Stimulated activated CD8-positive, alpha-beta memory T cell treated with anti-CD3 and anti-CD28 coated beads, Interleukin-4, amount 100 ng/mL, for 24 hours (primary cell): ENCODE measurements around the gene MYORG.
"Not testable (repeated sequence)": the region's sequence is repeated elsewhere in the genome, so short reads cannot be mapped to it uniquely, and the experiment has no call there.

Experiments
- DNase-seq: peaks from one replicate; pipeline ENCODE4 v3.0.0-alpha.2; 2020; ENCODE audit warnings: low read depth

MYORG gene

DNA sequence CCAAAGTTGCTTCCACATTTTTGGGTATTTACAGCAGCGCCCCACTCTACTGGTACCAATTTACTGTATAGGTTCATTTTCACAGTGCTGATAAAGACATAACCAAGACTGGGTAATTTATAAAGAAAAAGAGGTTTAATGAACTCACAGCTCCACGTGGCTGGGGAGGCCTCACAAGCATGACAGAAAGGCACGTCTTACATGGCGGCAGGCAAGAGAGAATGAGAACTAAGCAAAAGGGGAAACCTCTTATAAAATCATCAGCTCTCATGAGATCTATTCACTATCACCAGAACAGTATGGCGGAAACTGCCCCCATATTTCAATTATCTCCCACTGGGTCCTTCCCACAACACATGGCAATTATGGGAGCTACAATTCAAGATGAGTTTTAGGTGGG lies 7.9 kb downstream of the MYORG start:
- DNase-seq: not testable (repeated sequence)

GRCh38 chr9:34367751-34368410 lies 8.8 kb downstream of the MYORG start:
- not testable (repeated sequence) for DNase-seq

DNA sequence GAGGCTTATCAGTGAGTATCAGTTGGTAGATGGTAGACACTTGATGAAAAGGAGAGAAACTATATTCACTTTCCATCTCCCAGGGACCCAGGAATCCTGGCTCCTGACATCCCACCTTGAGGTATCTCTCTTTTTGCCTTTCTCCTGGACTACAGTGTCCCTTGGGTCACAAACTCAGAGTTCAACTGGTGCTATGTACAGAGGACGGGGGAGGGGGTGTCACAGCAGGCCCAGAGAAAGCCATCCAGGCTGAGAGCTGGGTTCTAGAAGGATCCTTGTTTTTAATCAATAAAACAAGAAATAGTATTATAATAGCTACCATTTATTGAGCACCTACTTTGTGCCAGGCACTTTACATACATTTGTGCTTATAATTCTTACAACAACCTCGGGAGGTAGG lies 10.3 kb downstream of the MYORG start:
- DNase-seq: no peak

- no peak for DNase-seq
Measured at GRCh38 chr9:34365282-34365681, 11.4 kb downstream of the MYORG start.

- DNase-seq: no peak
Measured at GRCh38 chr9:34363619-34364351, 12.9 kb downstream of the MYORG start.

GRCh38 chr9:34362614-34363214 lies 14.0 kb downstream of the MYORG start:
- no peak for DNase-seq

- DNase-seq: not testable (repeated sequence)
Measured at GRCh38 chr9:34352957-34353356, 23.7 kb downstream of the MYORG start.

GRCh38 chr9:34352122-34352652 lies 24.5 kb downstream of the MYORG start:
- not testable (repeated sequence) for DNase-seq

DNA sequence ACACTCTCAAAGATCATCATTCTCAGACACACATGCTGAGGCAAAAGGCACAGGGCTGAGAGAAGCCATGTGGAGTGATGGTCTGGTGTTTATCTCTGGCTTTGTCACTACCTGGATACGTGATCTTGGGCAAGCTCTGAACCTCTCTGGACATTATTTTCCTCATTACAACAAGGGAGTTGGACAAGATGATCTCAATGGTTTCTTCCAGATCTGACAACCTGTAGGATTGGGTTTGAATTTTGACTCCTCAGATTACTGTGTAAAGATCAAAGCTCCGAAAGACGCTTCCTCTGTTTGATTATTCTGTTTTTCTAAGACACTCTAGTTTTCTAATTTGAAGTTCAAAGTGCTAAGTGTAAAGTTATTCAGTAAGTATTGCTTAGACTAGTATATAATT lies 27.4 kb downstream of the MYORG start:
- no peak for DNase-seq

- no peak for DNase-seq
Measured at GRCh38 chr9:34347800-34348158, 28.9 kb downstream of the MYORG start.

- no peak for DNase-seq
Measured at GRCh38 chr9:34346873-34347799, 29.6 kb downstream of the MYORG start.

DNA sequence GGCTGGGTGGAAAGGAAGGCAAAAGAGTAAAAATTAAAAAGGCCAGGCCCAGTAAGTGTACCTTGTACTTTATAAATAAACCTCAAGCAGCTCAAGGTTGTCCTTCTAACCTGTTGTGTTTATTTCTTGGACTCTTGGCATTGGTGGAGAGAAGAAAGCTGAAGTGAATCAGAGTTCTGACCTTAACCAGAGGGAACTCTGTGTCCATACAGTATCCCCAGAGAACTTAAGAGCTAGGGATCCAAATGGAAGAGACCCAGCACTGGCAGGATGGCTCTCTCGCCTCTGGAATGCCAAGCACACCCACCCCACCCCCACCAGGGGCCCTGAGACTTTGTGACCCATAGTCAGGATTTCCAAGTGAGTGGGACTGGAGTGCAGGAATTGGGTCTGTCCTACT lies 33.1 kb downstream of the MYORG start:
- no peak for DNase-seq

DNA sequence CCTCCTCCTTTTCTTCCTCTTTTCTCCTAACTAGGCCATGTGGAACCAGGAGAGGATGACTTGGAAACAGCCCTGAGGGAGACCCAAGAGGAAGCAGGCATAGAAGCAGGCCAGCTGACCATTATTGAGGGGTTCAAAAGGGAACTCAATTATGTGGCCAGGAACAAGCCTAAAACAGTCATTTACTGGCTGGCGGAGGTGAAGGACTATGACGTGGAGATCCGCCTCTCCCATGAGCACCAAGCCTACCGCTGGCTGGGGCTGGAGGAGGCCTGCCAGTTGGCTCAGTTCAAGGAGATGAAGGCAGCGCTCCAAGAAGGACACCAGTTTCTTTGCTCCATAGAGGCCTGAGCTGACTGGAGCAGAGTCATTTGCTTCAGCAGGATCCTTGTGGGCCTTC lies 33.6 kb downstream of the MYORG start:
- DNase-seq: no peak

DNA sequence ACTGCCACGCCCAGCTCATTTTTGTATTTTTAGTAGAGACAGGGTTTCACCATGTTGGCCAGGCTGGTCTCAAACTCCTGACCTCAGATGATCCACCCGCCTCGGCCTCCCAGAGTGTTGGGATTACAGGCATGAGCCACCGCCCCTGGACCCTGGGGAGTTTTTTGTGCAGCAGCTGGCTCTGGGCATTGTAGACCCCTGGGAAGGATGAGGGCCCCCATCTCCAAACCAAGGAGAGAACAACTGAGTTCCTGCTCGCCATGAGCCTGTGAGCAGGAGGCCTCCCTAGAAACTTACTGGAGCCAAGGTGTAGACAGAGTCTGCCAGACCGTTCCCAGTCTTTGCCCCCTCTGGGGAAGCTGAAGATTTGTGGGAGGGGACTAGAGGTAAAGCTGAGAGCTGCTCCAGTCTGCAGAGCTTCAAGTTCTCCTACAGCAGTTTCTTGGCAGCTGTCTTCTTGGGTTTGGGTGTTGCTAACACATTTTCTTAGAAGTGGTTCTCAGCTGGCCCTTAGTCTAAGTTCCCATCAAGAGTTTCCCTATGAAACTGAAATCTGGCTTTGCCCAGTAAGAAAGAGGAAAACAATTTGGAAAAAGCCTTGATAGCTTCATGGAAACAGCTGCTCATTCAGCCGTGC lies 34.9 kb downstream of the MYORG start:
- no peak for DNase-seq

DNA sequence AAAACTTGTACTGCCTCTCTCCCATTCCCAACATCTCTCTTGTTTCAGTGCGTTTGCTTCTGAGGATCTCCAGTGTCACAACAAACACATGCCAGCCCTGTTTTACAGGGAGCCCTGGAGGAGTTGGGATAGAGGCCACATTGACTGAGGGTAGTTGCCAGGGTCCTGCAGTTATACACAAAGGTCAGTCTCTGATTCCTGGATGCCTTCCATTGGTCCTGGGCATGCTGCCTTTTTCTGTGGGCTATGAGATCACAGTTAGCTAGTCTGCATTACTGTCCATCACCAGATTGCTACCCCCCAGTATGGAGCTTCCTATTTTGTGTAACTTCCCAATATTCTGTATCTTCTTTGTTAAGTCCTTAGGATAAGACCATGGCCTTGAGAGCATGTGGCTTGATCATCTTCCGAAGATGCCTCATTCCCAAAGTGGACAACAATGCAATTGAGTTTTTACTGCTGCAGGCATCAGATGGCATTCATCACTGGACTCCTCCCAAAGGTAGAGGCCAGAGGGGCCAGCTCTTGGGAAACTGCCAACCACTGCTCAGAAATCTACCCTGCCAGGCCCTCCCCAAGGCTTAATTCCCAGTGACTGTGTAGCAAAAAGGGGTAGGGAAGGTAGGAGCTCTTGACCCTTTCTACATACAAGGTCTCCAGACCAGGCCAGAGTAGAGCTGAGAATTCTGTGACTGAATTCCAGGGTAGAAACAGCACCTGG lies 37.9 kb downstream of the MYORG start:
- no peak for DNase-seq

- not testable (repeated sequence) for DNase-seq
Measured at GRCh38 chr9:34338079-34338478, 38.6 kb downstream of the MYORG start.

DNA sequence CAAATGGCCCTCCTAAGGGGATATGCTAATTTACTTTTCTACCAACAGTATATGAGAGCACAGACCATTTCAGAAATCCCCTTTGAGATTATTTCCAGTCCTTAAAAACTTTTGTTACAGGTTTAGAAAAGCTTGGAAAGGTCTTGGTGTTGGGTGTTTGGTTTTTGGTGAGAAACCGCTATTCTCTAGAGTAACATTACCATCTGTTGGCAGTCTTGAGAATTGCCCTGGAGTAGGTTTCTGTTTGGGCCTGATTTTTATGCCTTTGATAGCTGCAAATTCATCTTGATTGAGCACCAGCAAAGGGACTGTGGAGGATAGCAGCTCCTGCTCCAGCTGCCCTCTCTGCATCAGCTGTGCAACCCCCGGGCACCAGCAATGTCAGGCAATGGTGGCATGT lies 39.3 kb downstream of the MYORG start:
- no peak for DNase-seq

DNA sequence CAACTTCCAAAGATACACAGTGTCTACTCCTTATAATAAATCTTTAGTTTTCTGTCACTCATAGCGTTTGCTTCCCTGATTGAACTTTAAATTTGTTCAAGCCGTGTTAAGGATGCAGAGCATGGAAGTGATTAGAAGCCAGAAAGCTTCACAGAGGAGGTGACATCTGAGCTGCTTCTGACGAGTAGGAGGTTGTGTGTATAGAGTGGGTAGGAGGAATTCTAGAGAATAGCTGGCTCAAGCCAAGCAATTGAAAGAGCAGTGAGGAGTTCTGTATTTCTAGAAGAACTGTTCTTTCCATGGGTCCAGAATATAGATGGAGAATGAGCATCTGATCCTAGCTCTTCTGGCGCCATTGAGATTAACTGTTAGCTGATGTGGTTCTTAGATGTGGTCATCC lies 41.3 kb downstream of the MYORG start:
- DNase-seq: no peak

DNA sequence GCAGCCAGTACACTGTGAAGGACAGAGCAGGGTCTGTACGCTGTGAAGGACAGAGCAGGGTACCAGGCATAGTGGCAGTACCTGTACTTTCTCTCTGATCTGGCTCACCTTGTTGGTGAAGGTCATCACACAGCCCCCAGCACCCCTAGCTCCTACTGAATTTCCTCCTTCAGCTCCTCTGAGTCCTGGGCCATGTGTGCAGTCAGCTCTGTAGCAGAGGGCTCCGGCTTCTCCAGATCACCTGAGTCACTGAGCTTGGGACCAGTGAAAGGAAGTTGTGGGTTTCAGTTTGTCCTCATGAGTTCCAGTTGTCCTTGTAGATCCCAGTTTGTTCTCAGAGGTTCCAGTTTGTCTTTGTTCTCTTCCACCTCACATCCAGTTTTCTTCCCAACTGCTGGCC lies 41.8 kb downstream of the MYORG start:
- DNase-seq: no peak

- DNase-seq: no peak
Measured at GRCh38 chr9:34334337-34334824, 42.3 kb downstream of the MYORG start.

DNA sequence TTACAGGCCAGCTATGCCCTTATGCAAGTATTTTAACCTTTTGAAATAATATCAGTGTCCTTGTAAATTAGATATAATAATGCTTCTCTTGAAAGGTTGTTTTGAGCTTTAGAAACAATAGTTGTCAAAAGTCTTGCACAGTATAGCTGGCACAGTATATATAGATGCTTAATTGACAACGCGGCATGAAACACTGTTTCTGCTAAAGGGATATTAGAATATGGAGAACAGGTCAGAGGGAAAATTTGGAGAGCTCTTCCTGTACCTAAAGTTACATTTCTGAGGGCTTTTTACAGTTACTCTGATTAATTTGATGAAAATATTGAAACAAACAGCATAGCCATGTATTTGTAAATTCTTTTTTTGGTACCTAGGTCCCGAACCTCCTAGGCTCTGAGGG lies 42.9 kb downstream of the MYORG start:
- DNase-seq: no peak
